ENCODE results near the gene LLPH.

- TF ChIP-seq CTCF (IDR thresholded peaks at IDR 0.05) = no peak
- no peak for TF ChIP-seq EP300 (IDR thresholded peaks at IDR 0.05)
- no peak for TF ChIP-seq POLR2A (IDR thresholded peaks at IDR 0.05)
Measured at GRCh38 chr12:66072135-66072534, 58.4 kb downstream of the LLPH start.
